GM12878 (cell line): ENCODE measurements around the gene TRIM13.

Experiments
- CBX5 ChIP-seq: sonication (generic); IDR thresholded peaks from 2 replicates; pipeline ENCODE4 v1.6.1; 2016; ENCODE audit warnings: low read depth, moderate library complexity, mild to moderate bottlenecking, inconsistent platforms
- CEBPB ChIP-seq, 2 experiments: fragments of 150-350 bp in 1 of 2; IDR thresholded peaks; 2 replicates each; pipeline ENCODE4 v1.6.1; 2012 to 2014; ENCODE audit warnings: low read depth in 2 of 2, low read length in 2 of 2, borderline replicate concordance in 1 of 2, inconsistent platforms in 1 of 2
- CREM ChIP-seq: IDR thresholded peaks from 2 replicates; pipeline ENCODE4 v1.6.1; 2014; ENCODE audit warnings: antibody characterized with exemption, low read depth
- JUND ChIP-seq: IDR thresholded peaks from 2 replicates; pipeline ENCODE4 v1.6.1; 2012; ENCODE audit warnings: low read depth, mild to moderate bottlenecking, low read length, improper control_type of control experiment, moderate library complexity
- NFYB ChIP-seq: IDR thresholded peaks from 2 replicates; pipeline ENCODE4 v1.6.1; 2011; ENCODE audit warnings: low read depth, mild to moderate bottlenecking, low read length, improper control_type of control experiment, moderate library complexity; ENCODE audit not compliant: insufficient read depth
- RFX5 ChIP-seq: IDR thresholded peaks from 2 replicates; pipeline ENCODE4 v1.6.1; 2011; ENCODE audit warnings: low read depth, low read length, improper control_type of control experiment
- SMC3 ChIP-seq: IDR thresholded peaks from 2 replicates; pipeline ENCODE4 v1.6.1; 2011; ENCODE audit warnings: low read length, improper control_type of control experiment, borderline replicate concordance
- SPI1 ChIP-seq: IDR thresholded peaks from 2 replicates; pipeline ENCODE4 v1.6.1; 2011; ENCODE audit warnings: low read depth, mild to moderate bottlenecking, low read length, moderate library complexity, borderline replicate concordance; ENCODE audit not compliant: insufficient read depth
- SUZ12 ChIP-seq: fragments of 200-600 bp; sonication (generic); IDR thresholded peaks from one replicate; pipeline ENCODE4 v1.6.1; 2018; ENCODE audit warnings: antibody characterized with exemption, mild to moderate bottlenecking; ENCODE audit not compliant: unreplicated experiment
- TF ChIP-seq, protein P1 (sequence below): IDR thresholded peaks from 2 replicates; pipeline ENCODE4 v1.6.1; 2012; ENCODE audit warnings: low read length, inconsistent platforms

DNA sequence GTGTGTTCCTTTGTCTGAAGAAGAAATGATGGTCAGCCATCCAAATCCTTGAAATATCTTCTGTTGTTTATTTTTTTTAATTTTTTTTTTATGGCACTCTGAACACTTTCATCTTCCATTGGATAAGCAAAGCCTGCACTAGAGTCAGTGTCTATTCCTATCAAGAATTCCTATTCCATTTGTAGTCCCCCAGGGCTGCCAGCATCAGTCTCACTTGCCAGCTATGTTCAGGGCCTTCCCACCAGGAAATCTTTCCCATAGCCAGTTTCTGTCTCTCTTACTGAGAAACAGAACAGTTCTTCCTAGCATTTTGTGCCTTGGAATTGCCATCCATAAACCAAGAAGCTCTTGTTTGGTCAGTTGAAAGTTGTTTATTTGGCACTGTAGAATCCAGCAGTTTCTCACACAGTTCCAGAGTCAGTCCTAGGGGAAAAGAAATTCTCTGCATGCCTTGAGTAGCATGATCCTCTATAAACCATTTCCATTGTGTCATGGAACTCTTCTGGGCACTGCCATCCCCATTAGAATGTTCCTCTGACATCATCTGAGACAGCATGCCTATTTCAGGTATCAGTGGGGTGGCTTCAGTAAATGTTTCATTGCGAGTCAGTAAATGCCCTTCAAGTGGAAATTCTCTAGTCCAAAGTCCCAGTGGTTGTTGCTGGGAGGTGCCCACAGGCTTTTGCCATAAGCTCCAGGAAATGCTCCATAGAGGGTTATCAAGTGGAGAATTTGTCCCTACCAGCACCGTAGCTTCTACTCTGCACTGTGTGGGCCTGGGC is 42.0 kb upstream of the TRIM13 start:
- TF ChIP-seq SMC3 (no peak), CEBPB (IDR thresholded peaks at IDR 0.05; ENCODE audit: borderline replicate concordance in 1 of 2, low read depth in 2 of 2, low read length in 2 of 2) (no peak), RFX5 (no peak), SPI1 (no peak), CBX5 (no peak), NFYB (no peak), JUND (no peak), SUZ12 (no peak), CREM (no peak)
- TF ChIP-seq, protein P1, sequence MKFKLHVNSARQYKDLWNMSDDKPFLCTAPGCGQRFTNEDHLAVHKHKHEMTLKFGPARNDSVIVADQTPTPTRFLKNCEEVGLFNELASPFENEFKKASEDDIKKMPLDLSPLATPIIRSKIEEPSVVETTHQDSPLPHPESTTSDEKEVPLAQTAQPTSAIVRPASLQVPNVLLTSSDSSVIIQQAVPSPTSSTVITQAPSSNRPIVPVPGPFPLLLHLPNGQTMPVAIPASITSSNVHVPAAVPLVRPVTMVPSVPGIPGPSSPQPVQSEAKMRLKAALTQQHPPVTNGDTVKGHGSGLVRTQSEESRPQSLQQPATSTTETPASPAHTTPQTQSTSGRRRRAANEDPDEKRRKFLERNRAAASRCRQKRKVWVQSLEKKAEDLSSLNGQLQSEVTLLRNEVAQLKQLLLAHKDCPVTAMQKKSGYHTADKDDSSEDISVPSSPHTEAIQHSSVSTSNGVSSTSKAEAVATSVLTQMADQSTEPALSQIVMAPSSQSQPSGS: no peak
